Liver (tissue), 9 donors: ENCODE results near the gene RBM18. TPM values are rescaled to one million over a fixed set of nuclear protein-coding genes. Genes with fewer than 3 reads are reported as not detected.

Experiments
- DNase-seq: peaks from one replicate; pipeline ENCODE4 v3.0.0-alpha.2; 2017; ENCODE audit warnings: low spot score
- H3K27ac ChIP-seq, 2 donors: one replicate each; pipeline ENCODE4 v1.7.0; 2013; ENCODE audit warnings: inconsistent platforms in 2 of 2, low read length in 2 of 2, control low read depth in 1 of 2, low read depth in 1 of 2, mild to moderate bottlenecking in 1 of 2
- H3K27me3 ChIP-seq, 4 donors: one replicate each; pipeline versions ENCODE4 v1.6.1 to v1.7.0; 2013; ENCODE audit warnings: low read length in 3 of 4, inconsistent platforms in 1 of 4, mild to moderate bottlenecking in 1 of 4, moderate library complexity in 1 of 4; ENCODE audit not compliant: control insufficient read depth in 4 of 4, insufficient read depth in 4 of 4
- H3K36me3 ChIP-seq, 4 donors: one replicate each; pipeline versions ENCODE4 v1.6.1 to v1.7.0; 2013; ENCODE audit warnings: low read length in 3 of 4, mild to moderate bottlenecking in 3 of 4, low read depth in 1 of 4, moderate library complexity in 1 of 4; ENCODE audit not compliant: control insufficient read depth in 4 of 4, insufficient read depth in 3 of 4
- H3K4me1 ChIP-seq, 4 donors: one replicate each; pipeline versions ENCODE4 v1.6.1 to v1.7.0; 2013; ENCODE audit warnings: low read length in 3 of 4, mild to moderate bottlenecking in 3 of 4, moderate library complexity in 1 of 4; ENCODE audit not compliant: control insufficient read depth in 4 of 4, insufficient read depth in 4 of 4
- H3K4me3 ChIP-seq, 3 donors: one replicate each; pipeline versions ENCODE4 v1.6.1 to v1.7.0; 2013; ENCODE audit warnings: low read length in 3 of 3, control low read depth in 1 of 3, low read depth in 1 of 3, mild to moderate bottlenecking in 1 of 3
- H3K9ac ChIP-seq, 2 donors: one replicate each; pipeline ENCODE4 v1.7.0; 2013; ENCODE audit warnings: low read length in 2 of 2, mild to moderate bottlenecking in 2 of 2, moderate library complexity in 2 of 2, control low read depth in 1 of 2, low read depth in 1 of 2
- H3K9me3 ChIP-seq, 4 donors: one replicate each; pipeline versions ENCODE4 v1.6.1 to v1.7.0; 2013; ENCODE audit warnings: low read length in 3 of 4; ENCODE audit not compliant: control insufficient read depth in 4 of 4
- EGR1 ChIP-seq, 2 donors: IDR thresholded peaks; 2 replicates each; pipeline ENCODE4 v1.6.1; 2016 to 2018; ENCODE audit warnings: antibody characterized with exemption in 2 of 2, low read depth in 2 of 2
- FOXA1 ChIP-seq: IDR thresholded peaks from 2 replicates; pipeline ENCODE4 v1.6.1; 2016; ENCODE audit warnings: antibody characterized with exemption
- FOXA2 ChIP-seq: IDR thresholded peaks from 2 replicates; pipeline ENCODE4 v1.6.1; 2016; ENCODE audit warnings: antibody characterized with exemption
- HNF4A ChIP-seq, 2 donors: conservative IDR thresholded peaks; 2 replicates each; pipeline ENCODE4 v1.6.1; 2016; ENCODE audit warnings: antibody characterized with exemption in 2 of 2, mild to moderate bottlenecking in 2 of 2
- JUND ChIP-seq, 2 donors: IDR thresholded peaks; 2 replicates each; pipeline ENCODE4 v1.6.1; 2016; ENCODE audit warnings: antibody characterized with exemption in 2 of 2
- NR2F2 ChIP-seq: IDR thresholded peaks from 2 replicates; pipeline ENCODE4 v1.6.1; 2016; ENCODE audit warnings: antibody characterized with exemption
- RAD21 ChIP-seq, 2 donors: IDR thresholded peaks; 2 replicates each; pipeline ENCODE4 v1.6.1; 2016; ENCODE audit warnings: antibody characterized with exemption in 2 of 2, mild to moderate bottlenecking in 2 of 2
- RXRA ChIP-seq, 2 donors: IDR thresholded peaks; 2 replicates each; pipeline ENCODE4 v1.6.1; 2017 to 2018; ENCODE audit warnings: antibody characterized with exemption in 2 of 2, mild to moderate bottlenecking in 1 of 2
- SP1 ChIP-seq: IDR thresholded peaks from 2 replicates; pipeline ENCODE4 v1.6.1; 2018; ENCODE audit warnings: antibody characterized with exemption, mild to moderate bottlenecking
- TAF1 ChIP-seq: conservative IDR thresholded peaks from 2 replicates; pipeline ENCODE4 v1.6.1; 2016; ENCODE audit warnings: antibody characterized with exemption, mild to moderate bottlenecking
- YY1 ChIP-seq: IDR thresholded peaks from 2 replicates; pipeline ENCODE4 v1.6.1; 2016; ENCODE audit warnings: antibody characterized with exemption, mild to moderate bottlenecking
- WGBS: extraction: QIAGEN DNeasy Blood & Tissue Kit; methylation state at CpG from one replicate; pipeline ENCODE4 v1.1.7; 2013; 5-methylcytosine and 5-hydroxymethylcytosine counted together
- polyA plus RNA-seq, 2 donors: library from polyadenylated mRNA; stranded (reverse) in 1 of 2; unstranded in 1 of 2; fragments of 200-250 nt in 1 of 2; fragments of >200 nt in 1 of 2; fragmentation: Nextera tagmentation in 1 of 2; extraction: Ambion mirVana in 1 of 2; gene quantifications; one replicate each; pipeline versions ENCODE4 v1.2.1 to v1.2.3, GENCODE V29; 2013 to 2015
- total RNA-seq, 2 donors: library from RNA; depleted of rRNA; stranded (reverse); fragments of >200 nt; gene quantifications; one replicate each; pipeline ENCODE4 v1.2.3, GENCODE V29; 2014
- TF ChIP-seq, protein P1 (sequence below): IDR thresholded peaks from 2 replicates; pipeline ENCODE4 v1.6.1; 2016; ENCODE audit warnings: antibody characterized with exemption, mild to moderate bottlenecking
- TF ChIP-seq, protein P2 (sequence below): fragments of 150-350 bp; IDR thresholded peaks from 2 replicates; pipeline ENCODE4 v1.5.1; 2017; ENCODE audit warnings: improper control_type of control experiment, low read depth, low read length; ENCODE audit not compliant: missing input control
- TF ChIP-seq, protein P3 (sequence below): IDR thresholded peaks from 2 replicates; pipeline ENCODE4 v1.6.1; 2016; ENCODE audit warnings: antibody characterized with exemption
- donor health status: healthy.
- donor health status: healthy.
- donor health status: healthy.
- donor health status: healthy.
- donor health status: healthy.

Gene RBM18
- total and polyA plus RNA-seq, 4 donors, result 3.4 to 7.7 (median 5.5) TPM

DNA sequence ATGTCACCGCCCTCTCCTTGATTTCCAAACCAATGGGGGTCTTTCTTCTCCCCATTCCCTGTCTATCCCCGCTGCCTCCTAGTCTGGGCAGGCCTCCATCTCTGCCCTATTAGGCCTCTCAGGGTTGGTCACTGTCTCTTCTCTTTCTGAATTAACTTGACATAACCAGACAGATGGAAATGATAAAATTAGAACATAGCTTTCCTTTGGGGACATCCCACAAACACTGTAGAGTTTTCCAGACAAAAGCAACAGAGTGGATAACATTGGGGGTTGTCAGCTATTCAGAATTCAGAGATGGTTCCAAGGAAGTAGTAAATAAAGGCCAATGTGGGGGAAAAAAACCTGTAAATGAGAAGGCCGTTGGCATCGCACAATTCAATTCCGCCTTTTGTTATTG, 60.6 kb downstream of the RBM18 start:
- Histone ChIP-seq H3K27me3 (peaks cover 0 to under 1% (median 0%) of the 10 kb centered on the region in 4 donors), H3K27ac (no peak overlapping the region), H3K9ac (no peak overlapping the region), H3K9me3 (no peaks in the 10 kb centered on the region), H3K36me3 (no peaks in the 10 kb centered on the region), H3K4me3 (no peak overlapping the region), H3K4me1 (no peaks in the 10 kb centered on the region)
- WGBS, result 95% methylated on average over 5 of the region's 5 CpGs
- no peak for DNase-seq
- TF ChIP-seq RXRA (IDR thresholded peaks at IDR 0.05) (no peak), FOXA2 (no peak), RAD21 (IDR thresholded peaks at IDR 0.05) (no peak)

DNA sequence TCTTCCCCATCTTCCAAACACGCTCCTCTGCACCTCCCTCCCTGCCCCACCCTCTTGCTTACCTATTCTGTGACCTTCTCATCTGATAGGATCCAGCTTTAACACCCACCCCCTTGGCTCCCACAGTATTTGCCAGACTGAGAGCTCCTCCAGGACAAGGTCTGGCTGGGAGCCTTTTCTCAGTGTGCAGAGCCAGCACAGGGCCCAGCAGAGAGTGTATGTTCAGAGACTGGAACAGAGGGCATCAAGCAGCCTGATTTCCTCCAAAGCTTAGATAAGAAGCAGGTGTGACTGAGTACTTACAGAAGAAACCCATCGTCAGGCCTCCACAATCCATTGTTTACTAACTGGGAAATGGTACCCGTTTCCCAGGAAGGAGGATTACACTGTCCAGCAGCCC, 62.5 kb downstream of the RBM18 start:
- WGBS, result 83% methylated on average over 3 of the region's 3 CpGs
- TF ChIP-seq, protein P1, sequence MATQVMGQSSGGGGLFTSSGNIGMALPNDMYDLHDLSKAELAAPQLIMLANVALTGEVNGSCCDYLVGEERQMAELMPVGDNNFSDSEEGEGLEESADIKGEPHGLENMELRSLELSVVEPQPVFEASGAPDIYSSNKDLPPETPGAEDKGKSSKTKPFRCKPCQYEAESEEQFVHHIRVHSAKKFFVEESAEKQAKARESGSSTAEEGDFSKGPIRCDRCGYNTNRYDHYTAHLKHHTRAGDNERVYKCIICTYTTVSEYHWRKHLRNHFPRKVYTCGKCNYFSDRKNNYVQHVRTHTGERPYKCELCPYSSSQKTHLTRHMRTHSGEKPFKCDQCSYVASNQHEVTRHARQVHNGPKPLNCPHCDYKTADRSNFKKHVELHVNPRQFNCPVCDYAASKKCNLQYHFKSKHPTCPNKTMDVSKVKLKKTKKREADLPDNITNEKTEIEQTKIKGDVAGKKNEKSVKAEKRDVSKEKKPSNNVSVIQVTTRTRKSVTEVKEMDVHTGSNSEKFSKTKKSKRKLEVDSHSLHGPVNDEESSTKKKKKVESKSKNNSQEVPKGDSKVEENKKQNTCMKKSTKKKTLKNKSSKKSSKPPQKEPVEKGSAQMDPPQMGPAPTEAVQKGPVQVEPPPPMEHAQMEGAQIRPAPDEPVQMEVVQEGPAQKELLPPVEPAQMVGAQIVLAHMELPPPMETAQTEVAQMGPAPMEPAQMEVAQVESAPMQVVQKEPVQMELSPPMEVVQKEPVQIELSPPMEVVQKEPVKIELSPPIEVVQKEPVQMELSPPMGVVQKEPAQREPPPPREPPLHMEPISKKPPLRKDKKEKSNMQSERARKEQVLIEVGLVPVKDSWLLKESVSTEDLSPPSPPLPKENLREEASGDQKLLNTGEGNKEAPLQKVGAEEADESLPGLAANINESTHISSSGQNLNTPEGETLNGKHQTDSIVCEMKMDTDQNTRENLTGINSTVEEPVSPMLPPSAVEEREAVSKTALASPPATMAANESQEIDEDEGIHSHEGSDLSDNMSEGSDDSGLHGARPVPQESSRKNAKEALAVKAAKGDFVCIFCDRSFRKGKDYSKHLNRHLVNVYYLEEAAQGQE, result no peak
- TF ChIP-seq, protein P2, sequence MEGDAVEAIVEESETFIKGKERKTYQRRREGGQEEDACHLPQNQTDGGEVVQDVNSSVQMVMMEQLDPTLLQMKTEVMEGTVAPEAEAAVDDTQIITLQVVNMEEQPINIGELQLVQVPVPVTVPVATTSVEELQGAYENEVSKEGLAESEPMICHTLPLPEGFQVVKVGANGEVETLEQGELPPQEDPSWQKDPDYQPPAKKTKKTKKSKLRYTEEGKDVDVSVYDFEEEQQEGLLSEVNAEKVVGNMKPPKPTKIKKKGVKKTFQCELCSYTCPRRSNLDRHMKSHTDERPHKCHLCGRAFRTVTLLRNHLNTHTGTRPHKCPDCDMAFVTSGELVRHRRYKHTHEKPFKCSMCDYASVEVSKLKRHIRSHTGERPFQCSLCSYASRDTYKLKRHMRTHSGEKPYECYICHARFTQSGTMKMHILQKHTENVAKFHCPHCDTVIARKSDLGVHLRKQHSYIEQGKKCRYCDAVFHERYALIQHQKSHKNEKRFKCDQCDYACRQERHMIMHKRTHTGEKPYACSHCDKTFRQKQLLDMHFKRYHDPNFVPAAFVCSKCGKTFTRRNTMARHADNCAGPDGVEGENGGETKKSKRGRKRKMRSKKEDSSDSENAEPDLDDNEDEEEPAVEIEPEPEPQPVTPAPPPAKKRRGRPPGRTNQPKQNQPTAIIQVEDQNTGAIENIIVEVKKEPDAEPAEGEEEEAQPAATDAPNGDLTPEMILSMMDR, result no peak
- TF ChIP-seq HNF4A (conservative IDR thresholded peaks at IDR 0.05), result no peak
- Histone ChIP-seq H3K27me3 (no peaks in the 10 kb centered on the region), H3K36me3 (no peaks in the 10 kb centered on the region), H3K27ac (no peak overlapping the region), H3K9me3 (no peaks in the 10 kb centered on the region), H3K4me1 (no peaks in the 10 kb centered on the region), H3K4me3 (no peak overlapping the region), H3K9ac (no peak overlapping the region)
- DNase-seq, result no peak

DNA sequence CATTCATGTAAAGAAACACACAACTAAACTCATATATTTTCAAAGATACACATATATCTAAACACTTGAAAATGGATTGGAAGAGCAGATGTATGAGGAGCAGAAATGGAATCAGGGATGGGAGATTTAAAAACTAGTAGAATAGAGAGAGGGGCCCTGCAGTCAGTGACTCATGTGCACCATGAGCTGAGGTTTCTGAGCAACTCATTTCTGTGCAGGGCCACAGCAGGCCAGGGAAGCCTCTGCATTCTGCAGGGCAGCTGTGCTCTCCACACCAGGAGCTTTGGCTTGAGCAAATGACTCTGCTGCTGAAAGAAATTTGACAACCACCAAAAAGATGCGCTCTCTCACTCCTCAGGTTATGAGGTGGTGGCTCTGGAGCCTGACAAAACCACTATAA, 63.0 kb downstream of the RBM18 start:
- no peak for DNase-seq
- WGBS, result 97% methylated on average over 1 of the region's 1 CpG
- H3K27ac ChIP-seq, result no peak overlapping the region
- TF ChIP-seq SP1 (no peak), YY1 (no peak), TAF1 (no peak), FOXA1 (no peak), JUND (IDR thresholded peaks at IDR 0.05) (no peak), NR2F2 (no peak), FOXA2 (no peak), RXRA (IDR thresholded peaks at IDR 0.05) (no peak), RAD21 (IDR thresholded peaks at IDR 0.05) (no peak), EGR1 (IDR thresholded peaks at IDR 0.05; ENCODE audit: low read depth in 2 of 2) (no peak)
- TF ChIP-seq, protein P3, sequence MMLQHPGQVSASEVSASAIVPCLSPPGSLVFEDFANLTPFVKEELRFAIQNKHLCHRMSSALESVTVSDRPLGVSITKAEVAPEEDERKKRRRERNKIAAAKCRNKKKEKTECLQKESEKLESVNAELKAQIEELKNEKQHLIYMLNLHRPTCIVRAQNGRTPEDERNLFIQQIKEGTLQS, result no peak
- TF ChIP-seq, protein P2, result no peak
- TF ChIP-seq, protein P1, result no peak

More for the DNA sequence above, 63.0 kb downstream of the RBM18 start:
- Histone ChIP-seq H3K9ac (no peak overlapping the region), H3K9me3 (no peaks in the 10 kb centered on the region), H3K27me3 (no peaks in the 10 kb centered on the region), H3K4me3 (no peak overlapping the region), H3K4me1 (no peaks in the 10 kb centered on the region), H3K36me3 (no peaks in the 10 kb centered on the region)
